GM23338 (cell line): ENCODE measurements around the gene MEMO1. TPM values are rescaled to one million over a fixed set of nuclear protein-coding genes. Genes with fewer than 3 reads are reported as not detected.
"Not testable (repeated sequence)": the region's sequence is repeated elsewhere in the genome, so short reads cannot be mapped to it uniquely, and the experiment has no call there.

ENCODE experiments used
- ATAC-seq: fragments of 200-7000 bp; cut with Tn5 transposase; 3 replicates; pipeline ENCODE4 v1.9.1; 2020
- DNase-seq: peaks from one replicate; pipeline ENCODE4 v3.0.0-alpha.2; 2015; ENCODE audit warnings: low spot score
- H2AFZ ChIP-seq: fragments of 200-600 bp; sonication (generic); 2 replicates; pipeline ENCODE4 v1.8.0; 2016; ENCODE audit warnings: antibody characterized with exemption, mild to moderate bottlenecking, moderate library complexity
- H3F3A ChIP-seq: fragments of 200-600 bp; sonication (generic); replicated peaks from 2 replicates; pipeline ENCODE4 v1.8.0; 2017; ENCODE audit warnings: antibody characterized with exemption, mixed run types, low read depth
- H3K27ac ChIP-seq: fragments of 200-600 bp; sonication (generic); 2 replicates; pipeline ENCODE4 v1.6.1; 2016; ENCODE audit warnings: low read depth
- H3K27me3 ChIP-seq: fragments of 200-600 bp; sonication (generic); 2 replicates; pipeline ENCODE4 v1.8.0; 2016; ENCODE audit warnings: mild to moderate bottlenecking, mixed run types, moderate library complexity; ENCODE audit not compliant: insufficient read depth
- H3K36me3 ChIP-seq: fragments of 200-600 bp; sonication (generic); 2 replicates; pipeline ENCODE4 v1.8.0; 2016; ENCODE audit warnings: mild to moderate bottlenecking; ENCODE audit not compliant: insufficient read depth
- H3K4me1 ChIP-seq: fragments of 200-600 bp; sonication (generic); 2 replicates; pipeline ENCODE4 v1.8.0; 2016; ENCODE audit warnings: mild to moderate bottlenecking, moderate library complexity; ENCODE audit not compliant: insufficient read depth
- H3K4me2 ChIP-seq: fragments of 200-600 bp; sonication (generic); 2 replicates; pipeline ENCODE4 v1.7.1; 2017; ENCODE audit warnings: mixed run types
- H3K4me3 ChIP-seq: fragments of 200-600 bp; sonication (generic); 2 replicates; pipeline ENCODE4 v1.6.1; 2016; ENCODE audit warnings: mixed run types
- H3K79me2 ChIP-seq: fragments of 200-600 bp; sonication (generic); replicated peaks from 2 replicates; pipeline ENCODE4 v1.8.0; 2017; ENCODE audit warnings: mild to moderate bottlenecking; ENCODE audit not compliant: insufficient read depth
- H3K9me2 ChIP-seq: fragments of 200-600 bp; sonication (generic); 2 replicates; pipeline ENCODE4 v1.8.0; 2017; ENCODE audit not compliant: insufficient read depth
- H4K20me1 ChIP-seq: fragments of 200-600 bp; sonication (generic); replicated peaks from 2 replicates; pipeline ENCODE4 v1.8.0; 2017; ENCODE audit warnings: mild to moderate bottlenecking; ENCODE audit not compliant: insufficient read depth
- H3K27ac Mint-ChIP-seq: 2 replicates; pipeline ENCODE4 v1.8.0; 2020; ENCODE audit warnings: inconsistent platforms, mild to moderate bottlenecking, moderate library complexity, mixed read lengths
- H3K27me3 Mint-ChIP-seq: 3 replicates; pipeline ENCODE4 v1.8.0; 2022; ENCODE audit warnings: low read depth, mild to moderate bottlenecking, moderate library complexity, mixed read lengths, inconsistent platforms; ENCODE audit not compliant: insufficient read depth, poor library complexity
- H3K36me3 Mint-ChIP-seq: 3 replicates; pipeline ENCODE4 v1.8.0; 2021; ENCODE audit warnings: low read depth, mild to moderate bottlenecking, inconsistent platforms, moderate library complexity, mixed read lengths
- H3K4me1 Mint-ChIP-seq: 3 replicates; pipeline ENCODE4 v1.8.0; 2020; ENCODE audit warnings: mild to moderate bottlenecking, inconsistent platforms, mixed read lengths
- H3K4me3 Mint-ChIP-seq: 3 replicates; pipeline ENCODE4 v1.8.0; 2021; ENCODE audit warnings: moderate library complexity, mild to moderate bottlenecking, inconsistent platforms, mixed read lengths
- H3K9me3 Mint-ChIP-seq: 3 replicates; pipeline ENCODE4 v1.8.0; 2020; ENCODE audit warnings: moderate library complexity, mild to moderate bottlenecking, inconsistent platforms, mixed read lengths
- CREB1 ChIP-seq: fragments of 250-450 bp; sonication (Bioruptor Pico); IDR thresholded peaks from 2 replicates; pipeline ENCODE4 v1.5.0; 2020; ENCODE audit warnings: low read depth, mild to moderate bottlenecking, moderate library complexity
- EZH2phosphoT487 ChIP-seq: fragments of 200-600 bp; sonication (generic); IDR thresholded peaks from one replicate; pipeline ENCODE4 v1.8.1; 2018; ENCODE audit warnings: antibody characterized with exemption; ENCODE audit not compliant: unreplicated experiment
- REST ChIP-seq: IDR thresholded peaks from one replicate; pipeline ENCODE4 v1.6.1; 2018; ENCODE audit warnings: antibody characterized with exemption; ENCODE audit not compliant: unreplicated experiment
- STAT1 ChIP-seq: IDR thresholded peaks from one replicate; pipeline ENCODE4 v1.6.1; 2016; ENCODE audit warnings: antibody characterized with exemption; ENCODE audit not compliant: unreplicated experiment
- ZNF462 ChIP-seq: fragments of 250-450 bp; sonication (Bioruptor Pico); IDR thresholded peaks from 2 replicates; pipeline ENCODE4 v1.5.0; 2020; ENCODE audit warnings: mild to moderate bottlenecking, moderate library complexity
- polyA plus RNA-seq: library from polyadenylated mRNA; unstranded; fragments of >200 nt; fragmentation: Nextera tagmentation; extraction: Ambion mirVana; gene quantifications from 2 replicates; pipeline ENCODE4 v1.2.1, GENCODE V29; 2016
- total RNA-seq: library from RNA; depleted of rRNA; stranded (reverse); fragments of >200 nt; shearing (Covaris generic); gene quantifications from 2 replicates; pipeline ENCODE4 v1.2.3, GENCODE V29; 2014

The MEMO1 gene
- total and polyA plus RNA-seq, 2 experiments from 2014 or later, result 39.1 to 67.0 TPM

- TF ChIP-seq ZNF462 (CRISPR knock-in tag), result no peak
- TF ChIP-seq EZH2phosphoT487, result no peak
- no peak for TF ChIP-seq STAT1
- no peak for TF ChIP-seq REST
- no peak for TF ChIP-seq CREB1 (CRISPR knock-in tag)
Measured at GRCh38 chr2:31901900-31902299, 108.9 kb downstream of the MEMO1 start (continued).

GRCh38 chr2:31900156-31900555 lies 110.7 kb downstream of the MEMO1 start:
- H3K36me3 ChIP-seq, H2AFZ ChIP-seq, H3K4me1 Mint-ChIP-seq, H3K27me3 ChIP-seq, H3K9me2 ChIP-seq, H3K4me1 ChIP-seq, H3K27ac ChIP-seq, H3K4me3 ChIP-seq, H3K4me3 Mint-ChIP-seq, H3F3A ChIP-seq, H3K4me2 ChIP-seq, H3K27ac Mint-ChIP-seq, H4K20me1 ChIP-seq, ATAC-seq, H3K27me3 Mint-ChIP-seq, H3K79me2 ChIP-seq, DNase-seq: not testable (repeated sequence)
- Mint-ChIP-seq H3K36me3 (peaks cover 68% of the 10 kb centered on the region), H3K9me3 (peaks cover 36% of the 10 kb centered on the region)

DNA sequence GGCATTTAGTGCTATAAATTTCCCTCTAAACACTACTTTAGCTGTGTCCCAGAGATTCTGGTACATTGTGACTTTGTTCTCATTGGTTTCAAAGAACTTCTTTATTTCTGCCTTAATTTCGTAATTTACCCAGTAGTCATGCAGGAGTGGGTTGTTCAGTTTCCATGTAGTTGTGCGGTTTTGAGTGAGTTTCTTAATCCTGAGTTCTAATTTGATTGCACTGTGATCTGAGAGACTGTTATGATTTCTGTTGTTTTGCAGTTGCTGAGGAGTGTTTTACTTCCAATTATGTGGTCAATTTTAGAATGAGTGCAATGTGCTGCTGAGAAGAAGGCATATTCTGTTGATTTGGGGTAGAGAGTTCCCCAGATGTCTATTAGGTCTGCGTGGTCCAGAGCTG lies 112.5 kb downstream of the MEMO1 start:
- not testable (repeated sequence) for H3F3A ChIP-seq, H3K36me3 ChIP-seq, H3K79me2 ChIP-seq, H3K27ac ChIP-seq, H3K9me2 ChIP-seq, H3K4me2 ChIP-seq, H3K27me3 Mint-ChIP-seq, H2AFZ ChIP-seq, ATAC-seq, H3K27me3 ChIP-seq, H3K4me3 ChIP-seq, H3K4me3 Mint-ChIP-seq, DNase-seq, H4K20me1 ChIP-seq, H3K27ac Mint-ChIP-seq
- peaks cover 12% of the 10 kb centered on the region for H3K4me1 ChIP-seq
- peaks cover 36% of the 10 kb centered on the region for H3K9me3 Mint-ChIP-seq
- peaks cover 70% of the 10 kb centered on the region for H3K36me3 Mint-ChIP-seq
- peaks cover 11% of the 10 kb centered on the region for H3K4me1 Mint-ChIP-seq

DNA sequence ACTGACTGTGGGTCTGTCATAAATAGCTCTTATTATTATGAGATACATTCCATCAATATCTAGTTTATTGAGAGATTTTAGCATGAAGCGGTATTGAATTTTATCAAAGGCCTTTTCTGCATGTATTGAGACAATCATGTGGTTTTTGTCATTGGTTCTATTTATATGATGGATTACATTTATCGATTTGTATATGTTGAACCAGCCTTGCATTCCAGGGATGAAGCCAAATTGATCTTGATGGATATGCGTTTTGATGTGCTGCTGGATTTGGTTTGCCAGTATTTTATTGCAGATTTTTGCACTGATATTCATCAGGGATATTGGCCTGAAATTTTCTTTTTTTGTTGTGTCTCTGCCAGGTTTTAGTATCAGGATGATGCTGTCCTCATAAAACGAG lies 113.5 kb downstream of the MEMO1 start:
- H3F3A ChIP-seq, H3K79me2 ChIP-seq, DNase-seq, H3K4me3 Mint-ChIP-seq, H3K9me2 ChIP-seq, H3K27ac ChIP-seq, H4K20me1 ChIP-seq, H3K27me3 ChIP-seq, H3K27me3 Mint-ChIP-seq, ATAC-seq, H3K36me3 ChIP-seq, H3K4me2 ChIP-seq, H3K4me3 ChIP-seq, H3K27ac Mint-ChIP-seq, H2AFZ ChIP-seq: not testable (repeated sequence)
- Mint-ChIP-seq H3K36me3 (peaks cover 63% of the 10 kb centered on the region), H3K9me3 (peaks cover 36% of the 10 kb centered on the region), H3K4me1 (peaks cover 17% of the 10 kb centered on the region)
- H3K4me1 ChIP-seq, result peaks cover 22% of the 10 kb centered on the region
